Ovary (tissue), 3 donors: ENCODE results near the gene BCAR3.

Experiments used
- POLR2A ChIP-seq: fragments of 450-650 bp; IDR thresholded peaks from one replicate; pipeline ENCODE4 v1.6.1; 2017; ENCODE audit warnings: antibody characterized with exemption, mild to moderate bottlenecking, moderate library complexity
- TF ChIP-seq, protein P1 (sequence below), 3 donors: fragments of 450-650 bp in 2 of 3; fragments of 200-600 bp in 1 of 3; IDR thresholded peaks; one replicate each; pipeline versions ENCODE4 v1.5.1 to v1.8.0; 2016 to 2022; ENCODE audit warnings: antibody characterized with exemption in 3 of 3, mild to moderate bottlenecking in 1 of 3
- donor health status: DM: no; HTN: no; CAD: no.

DNA sequence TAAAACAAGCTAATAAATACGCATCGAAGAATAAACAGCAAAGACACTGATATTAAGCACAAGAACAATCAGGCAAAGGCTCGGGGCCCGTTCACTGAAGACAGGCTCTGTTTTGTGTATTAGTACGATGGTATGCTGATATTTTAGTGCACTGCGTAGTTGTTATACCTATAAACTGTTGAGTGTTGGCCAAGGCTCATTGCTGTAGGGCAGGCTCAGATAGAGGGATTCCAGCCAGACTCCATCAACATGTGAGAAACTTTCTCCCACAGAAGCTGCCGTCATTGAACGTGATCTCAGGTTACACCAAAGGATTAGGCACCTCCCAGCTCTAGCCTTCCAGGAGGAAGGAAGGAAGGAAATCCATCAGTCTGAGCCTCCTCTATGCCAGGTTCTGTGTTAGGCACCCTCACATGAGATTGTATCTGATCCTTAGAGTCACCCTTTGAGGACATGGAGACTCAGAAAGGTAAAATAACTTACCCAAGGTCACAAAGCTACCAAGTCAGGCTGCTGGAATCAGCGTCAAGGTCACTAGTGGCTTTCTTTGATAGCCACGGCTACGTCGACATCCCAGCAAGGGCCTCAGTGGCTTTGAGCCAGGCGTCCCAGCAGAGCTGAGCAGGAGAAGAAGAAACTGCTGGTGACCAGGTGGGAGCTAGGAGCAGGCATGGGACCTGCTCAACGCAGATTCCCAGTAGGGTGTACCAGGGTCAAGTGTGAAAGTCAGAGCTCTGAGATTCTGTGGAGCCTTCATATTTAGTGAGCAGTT lies 14.8 kb downstream of the BCAR3 start:
- TF ChIP-seq, protein P1, sequence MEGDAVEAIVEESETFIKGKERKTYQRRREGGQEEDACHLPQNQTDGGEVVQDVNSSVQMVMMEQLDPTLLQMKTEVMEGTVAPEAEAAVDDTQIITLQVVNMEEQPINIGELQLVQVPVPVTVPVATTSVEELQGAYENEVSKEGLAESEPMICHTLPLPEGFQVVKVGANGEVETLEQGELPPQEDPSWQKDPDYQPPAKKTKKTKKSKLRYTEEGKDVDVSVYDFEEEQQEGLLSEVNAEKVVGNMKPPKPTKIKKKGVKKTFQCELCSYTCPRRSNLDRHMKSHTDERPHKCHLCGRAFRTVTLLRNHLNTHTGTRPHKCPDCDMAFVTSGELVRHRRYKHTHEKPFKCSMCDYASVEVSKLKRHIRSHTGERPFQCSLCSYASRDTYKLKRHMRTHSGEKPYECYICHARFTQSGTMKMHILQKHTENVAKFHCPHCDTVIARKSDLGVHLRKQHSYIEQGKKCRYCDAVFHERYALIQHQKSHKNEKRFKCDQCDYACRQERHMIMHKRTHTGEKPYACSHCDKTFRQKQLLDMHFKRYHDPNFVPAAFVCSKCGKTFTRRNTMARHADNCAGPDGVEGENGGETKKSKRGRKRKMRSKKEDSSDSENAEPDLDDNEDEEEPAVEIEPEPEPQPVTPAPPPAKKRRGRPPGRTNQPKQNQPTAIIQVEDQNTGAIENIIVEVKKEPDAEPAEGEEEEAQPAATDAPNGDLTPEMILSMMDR (IDR thresholded peaks at IDR 0.05) = no peak
- TF ChIP-seq POLR2A = no peak
